H1 (cell line): ENCODE data around the gene PHKG2. TPM values are rescaled to one million over a fixed set of nuclear protein-coding genes. Genes with fewer than 3 reads are reported as not detected.
A peak's percentile ranks its signal among the peaks of the same experiment; 100 is the strongest.

Experiments used
- CTCF ChIA-PET: fragments of 300-600 bp; sonication (Branson Sonifier 250); formaldehyde crosslinking; loops from one replicate; lab custom pipeline; 2021; ENCODE audit not compliant: partially characterized antibody; lab: Charles Lee
- POLR2A ChIA-PET: fragments of 300-600 bp; sonication (Branson Sonifier 250); formaldehyde crosslinking; loops from one replicate; lab custom pipeline; 2021; ENCODE audit warnings: inconsistent platforms; ENCODE audit not compliant: partially characterized antibody; lab: Charles Lee
- DNase-seq, 2 experiments: peaks; one replicate each; pipeline versions ENCODE4 v3.0.0 to v3.0.0-alpha.2; 2010 to 2022; ENCODE audit warnings: low spot score in 2 of 2, low read depth in 1 of 2, mixed read lengths in 1 of 2
- FAIRE-seq: peaks from 2 replicates; lab custom pipeline; 2011; peaks lifted over from hg19 to GRCh38; lab: Jason Lieb, UNC
- H2AFZ ChIP-seq: 2 replicates; pipeline ENCODE4 v1.8.1; 2012; ENCODE audit warnings: low read length, inconsistent platforms
- H2AK5ac ChIP-seq: 2 replicates; pipeline ENCODE4 v1.6.1; 2013; ENCODE audit warnings: low read depth, low read length
- H2BK120ac ChIP-seq: replicated peaks from 2 replicates; pipeline ENCODE3; 2013; ENCODE audit warnings: low read depth, low read length, inconsistent platforms
- H2BK12ac ChIP-seq: 2 replicates; pipeline ENCODE4 v1.6.1; 2013; ENCODE audit warnings: low read depth, low read length
- H2BK15ac ChIP-seq: 2 replicates; pipeline ENCODE4 v1.6.1; 2013; ENCODE audit warnings: low read length
- H2BK20ac ChIP-seq: 2 replicates; pipeline ENCODE4 v1.6.1; 2013; ENCODE audit warnings: low read length
- H2BK5ac ChIP-seq: 2 replicates; pipeline ENCODE4 v1.6.1; 2013; ENCODE audit warnings: low read depth, low read length
- H3K14ac ChIP-seq: 2 replicates; pipeline ENCODE4 v1.6.1; 2013; ENCODE audit warnings: inconsistent platforms; ENCODE audit not compliant: insufficient read length
- H3K18ac ChIP-seq: 2 replicates; pipeline ENCODE4 v1.6.1; 2013; ENCODE audit warnings: low read length; ENCODE audit errors: extremely low read depth
- H3K23ac ChIP-seq: 2 replicates; pipeline ENCODE4 v1.6.1; 2013; ENCODE audit warnings: inconsistent platforms; ENCODE audit not compliant: insufficient read length
- H3K23me2 ChIP-seq: 2 replicates; pipeline ENCODE4 v1.6.1; 2013; ENCODE audit warnings: low read depth, low read length
- H3K27ac ChIP-seq: 2 replicates; pipeline ENCODE4 v1.6.1; 2011; ENCODE audit warnings: low read depth, low read length, inconsistent platforms
- H3K27me3 ChIP-seq, 4 experiments: replicated peaks in 1 of 4; 1 replicate in 1 of 4; 2 replicates in 3 of 4; pipeline versions ENCODE4 v1.6.1 to v1.8.1; 2011 to 2013; ENCODE audit warnings: low read length in 3 of 4, mild to moderate bottlenecking in 3 of 4, inconsistent platforms in 2 of 4, mixed read lengths in 2 of 4, moderate library complexity in 1 of 4; ENCODE audit not compliant: control insufficient read depth in 3 of 4, insufficient read depth in 3 of 4; ENCODE audit errors: extremely low read depth in 1 of 4
- H3K36me3 ChIP-seq, 4 experiments: 2 replicates each; pipeline versions ENCODE4 v1.6.1 to v1.8.1; 2011 to 2013; ENCODE audit warnings: mild to moderate bottlenecking in 4 of 4, low read length in 3 of 4, moderate library complexity in 2 of 4, control low read depth in 1 of 4, inconsistent platforms in 1 of 4; ENCODE audit not compliant: insufficient read depth in 4 of 4, control insufficient read depth in 2 of 4
- H3K4ac ChIP-seq: replicated peaks from 2 replicates; pipeline ENCODE3; 2013; ENCODE audit warnings: low read length, low read depth, mixed read lengths, inconsistent platforms; ENCODE audit not compliant: insufficient read length
- H3K4me1 ChIP-seq, 4 experiments: replicated peaks in 1 of 4; 1 replicate in 1 of 4; 2 replicates in 3 of 4; pipeline versions ENCODE4 v1.6.1 to v1.8.1; 2011 to 2013; ENCODE audit warnings: low read length in 3 of 4, inconsistent platforms in 2 of 4, mixed read lengths in 1 of 4; ENCODE audit not compliant: insufficient read depth in 4 of 4, control insufficient read depth in 3 of 4
- H3K4me2 ChIP-seq, 2 experiments: 2 replicates each; pipeline versions ENCODE4 v1.6.1 to v1.8.1; 2011 to 2013; ENCODE audit warnings: low read depth in 2 of 2, low read length in 2 of 2, control low read depth in 1 of 2, inconsistent platforms in 1 of 2, mild to moderate bottlenecking in 1 of 2; ENCODE audit not compliant: insufficient read depth in 1 of 2
- H3K4me3 ChIP-seq, 4 experiments: fragments of 200-600, 300-600 bp in 1 of 4; sonication (generic), shearing (Covaris generic), sonication (Bioruptor Twin) in 1 of 4; 2 replicates each; pipeline versions ENCODE4 v1.5.1 to v1.8.1; 2011 to 2016; ENCODE audit warnings: low read length in 4 of 4, low read depth in 3 of 4, control low read depth in 2 of 4, inconsistent platforms in 2 of 4, mild to moderate bottlenecking in 2 of 4, mixed read lengths in 1 of 4, moderate library complexity in 1 of 4; ENCODE audit not compliant: insufficient read depth in 2 of 4; ENCODE audit errors: extremely low read depth in 1 of 4
- H3K56ac ChIP-seq: replicated peaks from 2 replicates; pipeline ENCODE3; 2013; ENCODE audit warnings: low read depth, mild to moderate bottlenecking, mixed read lengths, low read length, inconsistent platforms; ENCODE audit not compliant: insufficient read length
- H3K79me1 ChIP-seq: 2 replicates; pipeline ENCODE4 v1.6.1; 2013; ENCODE audit warnings: low read depth, low read length, control low read depth
- H3K79me2 ChIP-seq, 2 experiments: 2 replicates each; pipeline versions ENCODE4 v1.6.1 to v1.8.1; 2012 to 2013; ENCODE audit warnings: low read length in 2 of 2, mild to moderate bottlenecking in 2 of 2, inconsistent platforms in 1 of 2; ENCODE audit not compliant: insufficient read depth in 2 of 2, control insufficient read depth in 1 of 2
- H3K9ac ChIP-seq, 4 experiments: replicated peaks in 1 of 4; 1 replicate in 1 of 4; 2 replicates in 3 of 4; pipeline versions ENCODE4 v1.6.1 to v1.8.1; 2011 to 2013; ENCODE audit warnings: low read depth in 3 of 4, low read length in 3 of 4, control low read depth in 2 of 4, mild to moderate bottlenecking in 2 of 4, moderate library complexity in 2 of 4, inconsistent platforms in 1 of 4; ENCODE audit errors: extremely low read depth in 1 of 4
- H3K9me3 ChIP-seq, 2 experiments: 2 replicates each; pipeline versions ENCODE4 v1.6.1 to v1.8.1; 2012 to 2013; ENCODE audit warnings: mild to moderate bottlenecking in 2 of 2, moderate library complexity in 2 of 2, control low read depth in 1 of 2, inconsistent platforms in 1 of 2, low read depth in 1 of 2, low read length in 1 of 2, mixed read lengths in 1 of 2; ENCODE audit not compliant: insufficient read depth in 2 of 2
- H4K20me1 ChIP-seq, 2 experiments: replicated peaks in 1 of 2; 2 replicates each; pipeline versions ENCODE3 to v1.8.1; 2011 to 2013; ENCODE audit warnings: inconsistent platforms in 2 of 2, low read length in 2 of 2, mild to moderate bottlenecking in 1 of 2; ENCODE audit not compliant: insufficient read depth in 2 of 2, control insufficient read depth in 1 of 2
- H4K5ac ChIP-seq: 2 replicates; pipeline ENCODE4 v1.6.1; 2013; ENCODE audit warnings: low read length, low read depth, mixed read lengths, inconsistent platforms; ENCODE audit not compliant: insufficient read length
- H4K8ac ChIP-seq: 2 replicates; pipeline ENCODE4 v1.8.0; 2013; ENCODE audit warnings: mild to moderate bottlenecking, moderate library complexity, low read length, inconsistent platforms; ENCODE audit not compliant: insufficient read depth; ENCODE audit errors: extremely low read depth
- H4K91ac ChIP-seq: replicated peaks from 2 replicates; pipeline ENCODE3; 2013; ENCODE audit warnings: low read length, mixed read lengths, inconsistent platforms; ENCODE audit not compliant: insufficient read length
- EZH2 ChIP-seq: fragments of 200-600 bp; sonication (generic); IDR thresholded peaks from 2 replicates; pipeline ENCODE4 v1.7.1; 2012; ENCODE audit warnings: low read depth, mild to moderate bottlenecking, moderate library complexity, low read length, inconsistent platforms; ENCODE audit not compliant: severe bottlenecking
- KDM5A ChIP-seq: fragments of 200-600 bp; IDR thresholded peaks from 2 replicates; pipeline ENCODE4 v1.7.1; 2012; ENCODE audit warnings: mild to moderate bottlenecking, low read length, inconsistent platforms, mixed read lengths
- RAD21 ChIP-seq, 2 experiments: IDR thresholded peaks in 1 of 2; conservative IDR thresholded peaks in 1 of 2; 2 replicates each; pipeline ENCODE4 v1.6.1; 2011; ENCODE audit warnings: low read depth in 2 of 2, low read length in 2 of 2, improper control_type of control experiment in 1 of 2, inconsistent platforms in 1 of 2, mild to moderate bottlenecking in 1 of 2, moderate library complexity in 1 of 2
- WGBS, 2 experiments: shearing (Covaris generic) in 1 of 2; methylation state at CpG; one replicate each; pipeline versions ENCODE4 v1.1.6 to v1.1.7; 2013 to 2015; ENCODE audit warnings: low lambda C conversion rate in 2 of 2, mixed read lengths in 2 of 2, inconsistent platforms in 1 of 2, low coverage in 1 of 2, missing lambda C conversion rate in 1 of 2; ENCODE audit not compliant: insufficient replicate concordance in 2 of 2, insufficient coverage in 1 of 2, insufficient read length in 1 of 2; ENCODE audit errors: extremely low coverage in 1 of 2, missing lambda C conversion rate in 1 of 2; 5-methylcytosine and 5-hydroxymethylcytosine counted together
- polyA plus RNA-seq, 7 experiments: library from polyadenylated mRNA; depleted of rRNA in 3 of 7; stranded (reverse) in 5 of 7; unstranded in 2 of 7; fragments of >200 nt in 5 of 7; fragments of 200-250 nt in 2 of 7; gene quantifications; 1 replicate in 5 of 7; 2 replicates in 1 of 7; 4 replicates in 1 of 7; pipeline versions ENCODE4 v1.2.1 to v1.2.3, GENCODE V29; 2011 to 2013; ENCODE audit warnings: missing spikeins in 2 of 7, mixed read lengths in 2 of 7
- total RNA-seq: library from RNA; stranded (reverse); fragmentation: NEBNext Ultra II Directional; extraction: Animal tissue kit (Norgen Biotek cat#: 25700); gene quantifications from 2 replicates; pipeline ENCODE4 v1.2.1, GENCODE V29; 2021
- TF ChIP-seq, protein P1 (sequence below), 3 experiments: IDR thresholded peaks; 1 replicate in 2 of 3; 2 replicates in 1 of 3; pipeline versions ENCODE4 v1.5.1 to v1.6.1; 2011; ENCODE audit warnings: low read length in 3 of 3, mild to moderate bottlenecking in 3 of 3, inconsistent platforms in 2 of 3, low read depth in 1 of 3, moderate library complexity in 1 of 3; ENCODE audit not compliant: insufficient read depth in 1 of 3; ENCODE audit errors: control extremely low read depth in 1 of 3

The PHKG2 gene
- total and polyA plus RNA-seq, 2 of the 8 experiments (the other 6 are each of a cell fraction or from before 2014, with no cell fraction given), result 36.0 to 53.4 TPM

DNA sequence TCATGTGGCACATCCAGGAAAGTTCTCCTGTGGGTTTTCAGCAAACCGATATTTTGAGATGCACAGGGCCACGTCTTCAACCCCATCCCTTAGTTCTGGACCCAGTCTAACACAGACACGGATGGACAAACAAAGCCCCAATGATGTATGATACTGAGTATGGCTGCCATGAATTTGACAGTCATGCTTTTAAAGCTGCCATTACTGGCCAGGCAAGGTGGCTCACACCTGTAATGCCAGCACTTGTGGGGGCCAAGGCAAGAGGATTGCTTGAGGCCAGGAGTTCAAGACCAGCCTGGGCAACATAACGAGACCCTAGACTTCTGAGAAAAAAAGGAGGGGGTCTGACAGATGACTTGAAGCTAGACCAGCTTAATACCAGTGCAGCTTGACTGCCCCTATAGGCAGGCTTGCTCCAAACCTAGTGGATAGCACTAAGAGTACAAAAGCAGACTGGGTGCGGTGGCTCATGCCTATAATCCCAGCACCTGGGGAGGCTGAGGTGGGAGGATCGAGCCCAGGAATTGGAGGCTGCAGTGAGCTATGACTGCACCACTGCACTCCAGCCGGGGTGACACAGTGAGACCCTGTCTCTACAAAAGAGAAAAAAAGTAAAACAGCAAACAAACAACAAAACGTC lies 49.6 kb downstream of the PHKG2 start:
- Histone ChIP-seq H3K23me2 (no peaks in the 10 kb centered on the region), H3K4me2 (no peak overlapping the region), H2BK15ac (no peak overlapping the region), H3K79me1 (no peaks in the 10 kb centered on the region), H2BK5ac (no peak overlapping the region), H4K8ac (no peak overlapping the region), H3K4me3 (no peak overlapping the region), H2BK12ac (no peak overlapping the region), H3K23ac (no peak overlapping the region), H2BK20ac (no peak overlapping the region), H4K5ac (no peak overlapping the region), H4K91ac (no peak overlapping the region), H3K9me3 (no peaks in the 10 kb centered on the region), H3K14ac (no peak overlapping the region), H2AFZ (no peak overlapping the region), H3K4me1 (no peaks in the 10 kb centered on the region), H3K27ac (no peak overlapping the region), H3K27me3 (peaks cover 0 to 4% (median under 1%) of the 10 kb centered on the region in 4 experiments; a peak in 5 of 7 replicates), H3K9ac (no peak overlapping the region), H2BK120ac (no peak overlapping the region), H3K18ac (no peak overlapping the region), H3K79me2 (no peaks in the 10 kb centered on the region), H3K56ac (no peak overlapping the region), H3K4ac (no peak overlapping the region), H3K36me3 (no peaks in the 10 kb centered on the region), H4K20me1 (no peaks in the 10 kb centered on the region), H2AK5ac (no peak overlapping the region)
- ChIA-PET CTCF (interaction anchor here (0.6 to 1.7 kb wide), 12 partner anchors 8 to 981 kb away, joined by 3 to 5 read pairs (median 3); no protein-coding TSS in a partner anchor), POLR2A (interaction anchor here (0.8 to 2.2 kb wide), 6 partner anchors 8 to 20 kb away, joined by 3 to 9 read pairs (median 4); partner anchors contain the start of gene ZNF629)
- DNase-seq (no peak), FAIRE-seq (no peak)
- TF ChIP-seq RAD21 (IDR thresholded peaks at IDR 0.05 in 1 of 2, conservative IDR thresholded peaks at IDR 0.05 in 1 of 2; ENCODE audit: low read depth in 2 of 2, low read length in 2 of 2) (peak in 1 of 2 experiments; percentile 29; a peak in 1 of 4 replicates), KDM5A (no peak), EZH2 (no peak)
- TF ChIP-seq, protein P1, sequence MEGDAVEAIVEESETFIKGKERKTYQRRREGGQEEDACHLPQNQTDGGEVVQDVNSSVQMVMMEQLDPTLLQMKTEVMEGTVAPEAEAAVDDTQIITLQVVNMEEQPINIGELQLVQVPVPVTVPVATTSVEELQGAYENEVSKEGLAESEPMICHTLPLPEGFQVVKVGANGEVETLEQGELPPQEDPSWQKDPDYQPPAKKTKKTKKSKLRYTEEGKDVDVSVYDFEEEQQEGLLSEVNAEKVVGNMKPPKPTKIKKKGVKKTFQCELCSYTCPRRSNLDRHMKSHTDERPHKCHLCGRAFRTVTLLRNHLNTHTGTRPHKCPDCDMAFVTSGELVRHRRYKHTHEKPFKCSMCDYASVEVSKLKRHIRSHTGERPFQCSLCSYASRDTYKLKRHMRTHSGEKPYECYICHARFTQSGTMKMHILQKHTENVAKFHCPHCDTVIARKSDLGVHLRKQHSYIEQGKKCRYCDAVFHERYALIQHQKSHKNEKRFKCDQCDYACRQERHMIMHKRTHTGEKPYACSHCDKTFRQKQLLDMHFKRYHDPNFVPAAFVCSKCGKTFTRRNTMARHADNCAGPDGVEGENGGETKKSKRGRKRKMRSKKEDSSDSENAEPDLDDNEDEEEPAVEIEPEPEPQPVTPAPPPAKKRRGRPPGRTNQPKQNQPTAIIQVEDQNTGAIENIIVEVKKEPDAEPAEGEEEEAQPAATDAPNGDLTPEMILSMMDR (IDR thresholded peaks at IDR 0.05; ENCODE audit: control extremely low read depth in 1 of 3, insufficient read depth in 1 of 3, low read depth in 1 of 3, low read length in 3 of 3), result peak in 2 of 3 experiments; percentile 26 to 54; a peak in 2 of 4 replicates
- WGBS, 2 experiments, result 81% methylated on average over 8 of the region's 8 CpGs; no CpG with 5 or more reads in 1 of the 2 experiments
